ENCODE data around the gene PIK3AP1.

GRCh38 chr10:96626795-96627194 lies 93.5 kb downstream of the PIK3AP1 start:
- TF ChIP-seq, protein P1, sequence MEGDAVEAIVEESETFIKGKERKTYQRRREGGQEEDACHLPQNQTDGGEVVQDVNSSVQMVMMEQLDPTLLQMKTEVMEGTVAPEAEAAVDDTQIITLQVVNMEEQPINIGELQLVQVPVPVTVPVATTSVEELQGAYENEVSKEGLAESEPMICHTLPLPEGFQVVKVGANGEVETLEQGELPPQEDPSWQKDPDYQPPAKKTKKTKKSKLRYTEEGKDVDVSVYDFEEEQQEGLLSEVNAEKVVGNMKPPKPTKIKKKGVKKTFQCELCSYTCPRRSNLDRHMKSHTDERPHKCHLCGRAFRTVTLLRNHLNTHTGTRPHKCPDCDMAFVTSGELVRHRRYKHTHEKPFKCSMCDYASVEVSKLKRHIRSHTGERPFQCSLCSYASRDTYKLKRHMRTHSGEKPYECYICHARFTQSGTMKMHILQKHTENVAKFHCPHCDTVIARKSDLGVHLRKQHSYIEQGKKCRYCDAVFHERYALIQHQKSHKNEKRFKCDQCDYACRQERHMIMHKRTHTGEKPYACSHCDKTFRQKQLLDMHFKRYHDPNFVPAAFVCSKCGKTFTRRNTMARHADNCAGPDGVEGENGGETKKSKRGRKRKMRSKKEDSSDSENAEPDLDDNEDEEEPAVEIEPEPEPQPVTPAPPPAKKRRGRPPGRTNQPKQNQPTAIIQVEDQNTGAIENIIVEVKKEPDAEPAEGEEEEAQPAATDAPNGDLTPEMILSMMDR (IDR thresholded peaks at IDR 0.05; ENCODE audit: low read length) = no peak
- TF ChIP-seq EZH2 (optimal IDR thresholded peaks at IDR 0.05; ENCODE audit: low read depth, low read length) = no peak
- TF ChIP-seq EZH2phosphoT487 (IDR thresholded peaks at IDR 0.05; ENCODE audit: low read length) = no peak
